Uterus (tissue), 2 donors: Measurements from ENCODE around the gene SMDT1.

Source experiments
- CTCF ChIP-seq, 4 experiments: fragments of 200-600 bp in 2 of 4; fragments of 450-650 bp in 2 of 4; sonication (generic) in 2 of 4; IDR thresholded peaks; one replicate each; pipeline ENCODE4 v1.5.1; 2016 to 2019; ENCODE audit warnings: antibody characterized with exemption in 4 of 4, mild to moderate bottlenecking in 2 of 4, moderate library complexity in 1 of 4
- POLR2A ChIP-seq, 2 donors: fragments of 450-650 bp; IDR thresholded peaks; one replicate each; pipeline ENCODE4 v1.6.1; 2016; ENCODE audit warnings: antibody characterized with exemption in 2 of 2, mild to moderate bottlenecking in 1 of 2, moderate library complexity in 1 of 2

DNA sequence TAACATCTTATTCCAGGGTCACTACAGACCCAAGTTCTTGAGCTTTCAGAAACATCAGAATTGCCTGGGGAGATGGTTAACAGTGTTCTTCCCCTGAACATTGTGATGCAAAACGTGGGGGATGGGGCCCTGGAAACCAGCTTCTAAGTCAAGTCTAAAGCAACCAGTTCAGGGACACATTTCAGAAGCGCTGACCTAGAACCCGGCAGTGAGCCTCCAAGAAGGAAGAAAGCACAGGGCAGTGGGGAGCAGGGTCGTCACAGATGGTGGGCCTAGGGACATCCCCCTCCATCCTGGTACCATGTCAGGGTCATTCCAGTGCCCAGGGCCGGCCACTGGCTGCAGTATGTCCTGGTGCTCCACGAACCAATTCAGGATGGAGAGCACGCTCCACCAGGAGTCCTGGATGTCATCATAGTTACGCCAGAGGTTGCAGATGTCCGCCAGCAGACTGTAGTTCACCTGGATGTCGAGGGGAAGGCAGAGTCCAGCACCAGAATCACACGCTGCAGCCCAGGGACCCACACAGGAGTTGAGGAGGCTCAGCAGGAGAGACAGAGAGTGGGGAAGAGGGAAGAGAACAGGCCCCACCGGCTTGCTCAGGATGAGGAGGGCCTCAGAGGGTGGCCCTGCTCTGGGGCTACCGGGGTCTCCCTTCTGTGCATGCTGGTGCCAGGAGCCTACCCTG lies 13.9 kb upstream of the SMDT1 start:
- no peak for TF ChIP-seq CTCF (IDR thresholded peaks at IDR 0.05)
- no peak for TF ChIP-seq POLR2A (IDR thresholded peaks at IDR 0.05)
